Stimulated activated CD8-positive, alpha-beta memory T cell treated with anti-CD3 and anti-CD28 coated beads, Interleukin-15, amount 100 ng/mL, for 1 hour (primary cell): ENCODE results near the gene TMEM117.

Experiments
- DNase-seq: peaks from one replicate; pipeline ENCODE4 v3.0.0-alpha.2; 2020; ENCODE audit warnings: low read depth

TMEM117 gene

DNA sequence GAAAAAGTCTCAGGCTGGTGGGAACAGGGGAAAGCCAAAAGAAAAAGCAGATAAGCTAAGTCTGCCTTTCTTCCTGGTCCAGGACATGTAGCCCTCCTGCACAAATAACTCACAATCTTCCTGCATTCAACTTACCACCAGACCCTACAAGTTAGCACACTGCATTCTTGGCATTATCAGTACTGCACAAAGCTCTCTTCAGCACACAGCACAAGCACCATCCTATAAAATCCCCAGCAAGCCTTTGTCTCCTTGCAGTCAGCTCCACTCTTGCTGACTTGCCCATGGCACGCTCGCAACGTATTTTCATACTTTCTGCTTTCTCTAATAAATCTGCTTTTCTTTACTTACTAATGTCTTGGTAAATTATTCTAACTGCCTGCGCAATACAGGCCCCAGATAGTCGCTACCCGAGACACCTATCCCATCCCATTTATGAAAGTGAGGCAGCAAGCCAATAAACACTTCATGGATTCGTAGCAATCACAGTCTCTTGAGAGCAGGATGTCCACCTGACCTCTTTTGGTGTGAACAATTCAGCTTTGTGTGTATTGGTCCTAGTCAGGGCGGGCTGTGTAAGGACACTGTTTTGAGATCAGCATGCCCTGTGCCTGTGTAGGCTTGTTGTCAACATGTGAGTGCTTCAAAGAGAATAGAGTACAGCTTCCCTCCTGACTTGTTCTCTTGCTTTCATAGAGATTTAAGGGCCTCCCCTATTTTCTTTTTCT is 49.0 kb downstream of the TMEM117 start:
- DNase-seq, result no peak

DNA sequence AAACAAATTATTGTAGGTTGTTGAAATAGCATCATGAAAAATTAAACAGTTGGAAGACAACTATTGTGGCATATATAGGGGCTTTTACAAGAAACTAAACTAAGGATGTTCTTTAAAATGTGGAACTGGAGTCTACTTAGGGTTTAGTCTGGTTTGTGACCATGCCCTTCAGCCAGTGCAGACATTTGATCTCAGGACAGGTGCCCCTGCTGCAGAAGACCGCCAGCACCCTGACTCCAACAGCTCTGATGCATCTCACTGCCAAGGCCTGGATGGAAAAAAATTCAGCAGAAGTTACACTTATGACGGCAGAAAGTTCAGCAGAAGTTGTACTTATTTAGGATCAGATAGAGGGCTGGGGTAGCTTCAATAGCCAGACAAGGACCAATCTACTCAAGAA is 51.5 kb downstream of the TMEM117 start:
- no peak for DNase-seq

DNA sequence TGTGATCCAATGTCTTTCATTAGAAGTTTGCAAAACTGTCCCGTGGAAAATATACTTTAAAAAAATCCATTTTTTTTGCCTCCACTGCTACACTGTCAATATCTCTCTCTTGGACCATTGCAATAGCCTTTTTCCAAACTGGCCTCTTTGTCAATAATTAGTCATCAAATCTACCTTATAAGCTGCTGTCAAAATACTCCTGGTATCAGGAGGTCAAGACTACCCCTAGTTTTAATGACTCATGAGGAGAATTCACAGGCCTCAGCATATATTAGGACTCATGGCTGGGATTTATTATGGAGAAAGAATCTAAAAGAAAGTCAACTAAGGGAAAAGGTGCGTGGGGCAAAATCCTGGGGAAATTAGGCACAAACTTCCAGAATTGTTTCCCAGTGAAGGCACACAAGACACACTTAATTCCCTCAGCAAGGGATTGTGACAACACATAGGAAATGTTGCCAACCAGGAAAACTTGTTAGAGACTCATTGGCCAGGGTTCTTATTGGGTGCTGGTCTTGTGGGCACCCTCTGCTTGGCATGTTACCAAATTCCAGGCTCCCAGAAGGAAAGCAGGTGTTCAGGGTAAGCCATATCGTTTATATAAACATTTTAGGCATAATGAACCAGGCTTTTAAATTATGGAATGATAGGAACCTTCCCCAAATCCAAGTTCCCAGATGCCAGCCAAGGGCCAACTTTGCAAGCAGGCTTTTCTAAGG is 56.1 kb downstream of the TMEM117 start:
- no peak for DNase-seq

DNA sequence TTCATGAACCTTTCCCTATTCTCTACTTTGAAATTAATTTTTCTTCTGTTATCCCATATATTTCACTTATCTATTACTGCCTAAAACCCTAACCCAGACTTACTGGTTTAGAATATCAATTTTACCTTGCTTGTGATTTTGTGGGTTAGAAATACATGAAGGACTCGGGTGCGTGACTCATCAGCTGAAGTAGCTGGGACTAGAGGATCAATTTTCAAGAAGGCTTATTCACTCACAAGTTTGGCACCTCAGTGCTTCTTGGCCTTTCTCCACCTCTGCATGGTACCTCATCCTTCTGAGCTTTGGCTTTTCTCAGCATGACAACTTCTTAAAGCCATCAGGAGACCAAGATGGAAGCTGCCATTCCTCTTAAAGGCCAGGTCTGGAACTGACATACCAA is 57.8 kb downstream of the TMEM117 start:
- DNase-seq, result no peak

DNA sequence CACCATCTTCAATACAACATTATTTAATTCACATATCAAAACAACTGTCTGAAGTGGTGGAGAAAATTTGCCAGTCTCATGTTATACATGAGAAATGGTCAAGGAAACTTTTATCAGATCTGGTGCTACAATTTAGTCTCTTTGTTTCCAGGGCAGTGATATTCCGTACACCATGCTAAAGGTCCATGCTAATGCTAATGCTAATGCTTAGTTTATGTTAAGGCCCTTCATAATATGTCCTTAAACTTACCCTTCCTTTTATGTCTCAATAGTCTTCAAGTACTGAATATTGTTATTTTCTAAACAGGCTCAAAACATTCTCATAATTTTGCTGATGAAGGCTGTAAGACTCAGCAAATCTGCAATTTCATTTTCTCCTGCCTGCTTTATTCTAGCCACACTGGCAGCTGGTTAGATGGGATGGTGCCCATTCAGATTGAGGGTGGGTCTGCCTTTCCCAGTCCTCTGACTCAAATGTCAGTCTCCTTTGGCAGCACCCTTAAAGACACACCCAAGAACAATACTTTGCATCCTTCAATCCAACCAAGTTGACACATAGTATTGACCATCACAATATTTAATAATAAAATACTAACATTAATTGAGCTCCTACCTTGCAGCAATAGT is 59.8 kb downstream of the TMEM117 start:
- DNase-seq, result no peak

DNA sequence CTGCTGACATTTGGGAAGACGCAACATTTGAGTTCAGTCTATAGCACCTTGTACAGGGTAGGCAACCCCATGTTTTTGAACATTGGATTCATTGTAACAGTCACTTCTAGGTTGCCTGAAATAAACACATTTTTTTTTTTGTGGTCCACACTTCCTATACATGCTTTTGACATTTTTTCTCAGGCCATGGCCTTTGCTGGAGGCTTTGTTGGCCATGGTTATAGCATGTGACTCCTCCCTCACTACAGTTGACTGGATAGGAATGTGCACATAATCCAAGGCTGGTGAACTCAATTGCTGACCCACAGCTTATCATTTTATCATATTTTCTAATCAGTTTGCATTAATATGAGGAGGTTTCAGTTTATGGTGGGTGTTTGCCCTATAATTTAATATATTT is 60.6 kb downstream of the TMEM117 start:
- DNase-seq, result no peak

DNA sequence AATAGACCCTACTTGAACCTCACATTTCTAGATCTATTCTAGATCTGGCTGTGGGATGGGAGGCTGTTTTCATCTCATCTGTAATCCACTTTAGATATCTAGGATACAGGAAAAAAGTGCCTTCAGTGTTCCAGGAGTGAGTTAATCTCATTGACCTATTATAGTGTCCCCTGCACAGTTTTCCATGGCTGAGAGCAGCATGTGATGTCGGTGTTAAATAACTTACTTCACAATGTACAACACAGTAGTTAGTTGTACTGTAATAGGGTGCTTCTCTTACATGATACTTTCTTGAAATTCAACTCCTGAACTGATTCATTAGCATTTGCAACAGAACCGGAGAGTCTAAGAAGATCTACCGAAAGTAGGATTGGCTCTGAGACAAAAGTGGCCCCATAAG is 62.6 kb downstream of the TMEM117 start:
- no peak for DNase-seq

DNA sequence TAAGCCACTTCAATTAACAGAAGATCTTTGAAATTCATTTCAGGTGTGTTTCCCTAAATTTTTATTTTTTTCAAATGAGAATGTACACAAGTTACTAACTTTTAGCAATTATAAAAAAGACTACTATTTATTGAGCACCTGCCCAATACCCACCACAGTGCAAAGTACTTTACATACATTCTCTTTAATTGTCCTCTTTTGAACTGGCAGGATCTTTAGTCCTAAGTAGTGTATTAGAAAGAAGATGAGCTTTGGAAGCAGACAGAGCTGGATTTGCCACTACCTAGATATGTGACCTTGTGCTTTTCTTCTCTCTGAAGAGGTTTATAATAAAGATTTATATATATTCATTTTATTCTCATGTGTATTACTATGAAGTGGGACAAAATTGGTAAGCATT is 63.7 kb downstream of the TMEM117 start:
- no peak for DNase-seq

DNA sequence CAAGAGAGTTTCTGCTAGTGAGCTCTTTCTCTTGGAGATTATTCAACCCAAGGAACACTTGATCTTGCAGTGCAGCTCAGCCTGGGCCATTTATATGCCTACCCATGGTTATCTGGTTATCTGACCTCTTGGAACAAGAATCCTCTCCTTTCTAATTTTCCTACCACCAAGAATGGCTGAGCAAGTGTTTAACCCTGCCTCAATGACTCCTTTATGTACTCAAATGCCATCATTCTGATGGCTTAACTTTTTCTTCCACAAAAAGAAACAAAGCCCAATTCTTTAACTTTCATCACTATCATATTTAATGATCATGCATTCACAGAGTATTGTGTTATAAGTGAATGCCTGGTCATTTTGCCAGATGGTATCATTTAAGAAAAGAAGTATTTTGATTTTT is 67.8 kb downstream of the TMEM117 start:
- no peak for DNase-seq

DNA sequence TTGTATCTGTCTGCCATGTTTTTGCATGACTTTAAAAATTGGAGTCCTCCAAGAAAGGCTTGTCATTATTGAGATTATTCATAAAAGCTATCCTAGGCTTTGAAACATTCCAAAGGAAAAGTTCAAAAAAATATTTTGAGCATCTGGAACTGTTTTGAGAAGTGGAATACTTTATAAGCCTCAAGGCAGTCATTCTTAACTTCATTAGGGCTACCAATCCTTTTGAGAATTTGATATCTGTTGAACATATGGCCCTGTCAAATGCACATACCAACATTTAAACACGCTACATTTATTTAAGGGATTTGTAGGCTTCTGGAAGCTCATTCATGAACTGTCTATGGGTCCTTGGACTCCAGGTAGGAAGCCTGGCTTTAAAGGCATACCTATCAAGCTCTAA is 77.0 kb downstream of the TMEM117 start:
- no peak for DNase-seq

DNA sequence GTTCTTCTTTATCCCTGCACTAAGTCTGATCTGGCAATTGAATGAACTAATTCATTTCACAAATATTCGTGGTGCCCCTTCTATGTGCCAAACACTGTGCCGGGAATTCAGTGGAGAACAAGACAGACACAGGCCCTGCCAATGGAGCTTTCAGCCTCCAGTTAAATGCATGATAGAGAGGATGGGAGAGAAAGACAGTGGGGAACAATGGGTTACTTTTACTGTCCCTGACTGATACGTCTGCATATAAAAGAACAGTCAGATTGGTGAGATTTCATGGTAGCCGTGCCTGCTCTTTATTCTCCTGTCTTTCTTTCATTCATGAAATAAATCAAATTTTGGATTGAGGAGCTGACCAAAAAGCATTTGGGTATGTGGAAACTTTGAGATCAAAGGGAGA is 78.5 kb downstream of the TMEM117 start:
- DNase-seq, result no peak

DNA sequence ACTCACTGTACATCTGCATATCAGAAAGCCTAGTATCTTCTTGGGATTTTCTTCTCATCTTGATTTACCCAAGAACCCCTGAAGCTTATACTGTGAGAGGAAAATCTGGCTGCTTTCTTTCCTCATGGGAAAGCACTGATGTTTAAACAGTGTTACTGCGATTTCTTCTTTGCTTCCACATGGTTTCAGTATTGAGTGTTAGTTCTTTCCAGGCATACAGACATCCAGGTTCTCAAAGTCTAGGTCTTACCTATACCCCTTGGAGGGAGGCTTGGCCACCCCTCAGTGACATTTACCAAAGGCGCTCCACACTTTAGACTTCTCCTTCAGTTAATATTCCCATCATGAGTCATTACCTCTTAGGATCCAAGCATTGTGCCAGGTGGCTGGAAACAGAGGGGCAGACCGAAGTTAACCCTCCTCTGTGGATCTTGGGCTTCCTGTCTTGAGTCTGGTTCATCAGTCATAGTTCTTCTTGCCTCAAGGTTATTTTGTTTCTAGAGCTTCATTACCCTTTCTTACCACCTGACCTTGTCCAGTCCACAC is 79.1 kb downstream of the TMEM117 start:
- no peak for DNase-seq

DNA sequence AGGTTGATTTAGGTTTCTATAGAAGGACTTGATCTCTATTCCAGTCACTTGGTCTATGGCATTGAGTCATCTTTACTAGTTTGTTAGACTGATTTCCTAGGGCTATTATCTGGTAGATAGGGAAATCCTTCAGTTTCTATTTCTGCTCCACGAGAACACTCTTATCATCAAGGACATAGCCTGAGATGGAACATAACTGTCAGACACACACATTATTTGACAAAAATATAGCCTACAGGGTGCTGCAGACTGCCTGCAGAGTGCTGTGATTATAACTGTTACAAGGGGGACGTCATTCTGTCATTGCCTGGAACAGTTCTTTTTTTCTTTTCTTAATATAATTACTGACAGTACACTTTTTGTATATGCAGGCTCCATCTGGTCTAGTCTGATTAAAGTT is 82.0 kb downstream of the TMEM117 start:
- DNase-seq, result no peak

DNA sequence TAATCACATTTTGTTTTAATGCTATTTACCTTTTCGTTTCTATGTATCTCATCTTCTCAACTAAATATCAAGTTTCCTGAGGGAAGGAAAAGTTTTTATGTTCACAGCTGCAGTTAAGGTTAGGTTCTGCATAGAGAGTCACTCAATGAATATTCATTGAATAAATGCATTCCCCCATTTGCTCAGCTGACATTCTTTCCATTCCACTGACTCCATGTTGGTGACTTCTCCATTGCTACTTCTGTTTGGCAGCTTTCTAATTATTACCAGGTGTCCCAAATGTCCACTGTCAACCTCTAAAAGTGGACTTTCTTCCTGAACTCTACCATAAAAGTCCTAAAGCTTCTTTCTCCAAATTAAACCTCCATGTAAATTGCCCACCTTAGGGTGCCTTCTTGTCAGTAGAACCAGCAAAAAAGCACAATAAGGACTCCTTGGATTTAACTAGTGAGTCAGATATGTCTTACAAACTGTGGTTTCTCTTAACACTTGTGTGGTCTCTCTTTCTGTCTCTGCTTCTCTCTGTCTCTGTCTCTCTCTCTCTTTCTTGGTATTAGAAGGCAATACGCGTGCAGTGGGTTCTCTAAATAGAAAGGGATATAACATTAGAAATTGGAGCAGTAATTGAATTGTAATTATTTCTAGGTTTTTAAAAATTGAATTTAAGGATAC is 85.9 kb downstream of the TMEM117 start:
- no peak for DNase-seq

DNA sequence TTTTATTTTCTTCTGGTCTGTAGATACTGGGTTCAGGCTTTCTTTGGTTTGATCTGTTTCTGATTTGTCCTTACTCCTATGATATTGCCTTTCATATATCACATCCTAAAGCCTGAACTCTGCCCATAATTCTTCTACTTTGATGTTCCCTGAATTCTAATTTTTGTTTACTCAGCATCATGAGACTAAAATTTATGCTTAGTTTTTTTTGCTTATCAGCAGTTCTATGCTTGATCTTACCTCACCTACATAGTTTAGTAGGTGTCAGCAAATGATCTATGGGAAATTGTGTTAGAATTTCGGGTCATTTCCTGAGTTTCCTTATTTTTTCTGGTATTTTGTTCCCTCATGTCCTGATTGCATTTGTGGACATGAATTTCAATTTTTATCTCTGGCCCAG is 94.2 kb downstream of the TMEM117 start:
- DNase-seq, result no peak

DNA sequence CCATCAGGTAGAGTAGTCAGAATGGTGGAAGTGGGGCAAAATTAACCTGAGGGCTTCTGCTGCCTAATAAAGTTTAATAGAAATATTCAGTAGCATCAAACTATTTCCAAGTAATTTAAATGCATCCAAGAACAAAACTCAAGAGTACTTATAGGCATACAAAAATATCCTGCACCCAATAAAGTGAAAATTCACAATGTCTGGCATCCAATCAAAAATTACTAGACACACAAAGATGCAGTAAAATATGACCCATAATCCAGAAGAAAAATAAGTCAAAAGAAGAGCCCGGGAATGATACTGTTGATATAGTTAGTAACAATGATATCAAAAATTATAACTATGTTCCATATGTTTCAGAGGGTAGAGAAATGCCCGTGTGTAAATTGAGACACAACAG is 95.3 kb downstream of the TMEM117 start:
- DNase-seq, result no peak

DNA sequence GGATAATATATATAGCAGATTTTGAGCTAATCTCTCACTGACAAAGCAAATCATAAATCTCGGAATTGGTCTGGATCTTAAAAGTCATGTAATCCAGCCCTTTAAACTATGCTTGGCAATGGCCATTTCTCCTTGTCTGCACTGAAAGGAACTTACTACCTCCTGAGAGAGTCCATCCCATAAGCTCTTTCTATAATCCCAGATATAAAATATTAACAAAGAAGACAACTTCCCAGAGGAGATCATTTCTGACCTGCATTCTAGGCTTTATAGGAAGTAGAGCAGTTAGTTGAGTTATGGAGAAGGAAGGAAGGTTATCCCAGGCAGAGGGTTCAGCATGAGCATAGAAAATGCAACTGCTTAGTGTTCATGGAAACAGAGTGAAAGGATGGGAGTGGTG is 99.7 kb downstream of the TMEM117 start:
- DNase-seq, result no peak

DNA sequence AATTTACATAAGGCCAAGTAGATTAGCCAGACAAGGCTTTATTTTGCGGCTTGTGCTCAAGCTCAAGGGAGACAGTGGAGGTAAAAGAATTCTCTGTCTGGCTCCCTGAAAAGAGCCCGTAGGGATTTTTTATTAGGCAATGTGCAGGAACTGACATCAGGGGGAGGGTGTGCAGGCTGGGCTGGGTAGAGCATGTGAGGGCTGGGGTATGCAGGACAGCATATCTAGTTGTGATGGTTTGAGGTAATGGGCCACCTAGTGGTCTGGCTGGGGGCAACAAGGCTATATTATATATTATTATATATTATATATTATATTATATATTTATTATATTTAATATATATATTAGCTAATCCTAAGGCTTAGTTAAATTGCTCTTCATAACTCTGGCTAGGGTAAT is 102.1 kb downstream of the TMEM117 start:
- DNase-seq, result no peak

DNA sequence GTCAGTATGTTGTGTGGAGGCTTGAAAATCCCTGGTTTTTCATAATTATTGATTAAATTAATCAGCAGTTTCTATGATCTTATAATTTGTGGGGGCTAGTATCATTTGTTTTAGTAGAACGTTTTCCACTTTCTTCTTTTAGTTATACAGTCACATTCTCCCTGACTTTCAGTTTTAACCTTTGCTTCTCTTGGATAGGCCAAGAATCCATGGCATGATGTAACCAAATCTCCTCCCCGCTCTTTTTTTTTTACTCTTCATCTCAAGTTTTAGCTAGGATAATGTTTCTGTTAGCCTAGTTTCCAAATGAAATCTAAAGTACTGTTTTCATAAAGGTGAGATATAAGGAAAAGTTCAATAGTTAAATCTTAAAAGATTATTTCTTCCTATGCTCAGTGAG is 106.5 kb downstream of the TMEM117 start:
- no peak for DNase-seq

DNA sequence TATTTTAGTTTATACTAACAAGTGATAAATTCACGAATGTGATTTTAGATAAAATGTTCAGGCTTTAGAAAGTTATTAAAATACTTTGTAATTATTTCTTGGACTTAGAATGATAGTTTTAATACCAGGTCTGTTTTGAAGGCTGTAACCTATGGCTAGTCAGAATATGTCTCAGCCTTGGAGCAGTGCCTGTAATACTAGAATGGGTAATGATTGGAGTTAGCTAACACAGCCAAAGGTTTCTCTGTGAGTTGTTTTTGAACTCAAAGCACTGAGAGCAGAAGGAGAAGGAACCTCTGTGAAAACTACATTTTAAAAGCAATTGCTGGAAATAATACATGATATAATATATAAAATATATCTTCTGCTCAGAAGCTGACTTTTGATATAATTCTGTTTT is 110.1 kb downstream of the TMEM117 start:
- no peak for DNase-seq

DNA sequence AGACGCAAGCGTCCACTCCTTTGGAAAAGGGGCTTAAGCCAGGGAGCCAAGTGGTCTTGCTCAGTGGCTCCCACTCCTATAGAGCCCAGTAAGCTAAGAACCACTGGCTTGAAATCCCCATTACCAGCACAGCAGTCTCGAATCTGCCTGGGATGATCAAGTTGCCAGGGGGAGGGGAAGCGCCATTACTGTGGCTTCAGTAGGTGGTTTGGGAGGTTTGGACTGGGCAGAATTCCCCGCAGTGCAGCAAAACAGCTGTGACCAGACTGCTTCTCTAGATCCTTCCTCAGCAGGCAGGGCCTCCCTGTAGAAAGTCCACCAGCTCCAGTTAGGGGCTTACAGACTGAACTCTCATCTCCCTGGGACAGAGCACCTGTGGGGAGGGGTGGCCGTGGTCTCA is 115.4 kb downstream of the TMEM117 start:
- no peak for DNase-seq

DNA sequence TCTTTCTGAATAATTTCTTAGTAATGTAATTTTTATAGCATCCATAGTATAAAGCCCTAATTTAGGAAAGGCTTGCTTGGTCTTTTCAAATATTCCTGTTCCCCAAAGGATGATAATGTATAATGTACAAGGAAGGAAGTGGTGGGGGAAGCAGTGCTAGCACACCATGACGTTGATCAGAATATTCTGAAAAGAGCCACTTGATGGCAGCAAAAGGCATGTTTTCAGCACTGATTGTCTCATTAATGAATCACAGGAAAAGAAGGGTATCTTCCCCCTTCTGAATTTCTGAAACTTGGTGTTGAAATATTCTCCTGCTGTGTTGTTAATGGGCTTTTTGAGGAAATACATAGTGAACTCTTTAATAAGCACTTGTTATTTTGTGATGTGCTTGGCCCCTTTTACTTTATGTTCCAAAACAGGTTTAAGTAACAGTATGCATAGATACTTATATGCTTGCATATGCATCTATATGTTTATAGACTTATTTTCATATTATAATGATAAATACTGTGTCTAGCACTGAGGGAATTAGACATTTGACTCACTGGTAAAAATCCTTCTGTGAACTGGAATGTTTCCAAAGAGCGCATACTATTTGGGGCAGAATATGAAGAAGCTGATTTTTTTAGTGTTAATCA is 122.0 kb downstream of the TMEM117 start:
- DNase-seq, result no peak
